ENCODE results near the gene C16orf87. TPM values are rescaled to one million over a fixed set of nuclear protein-coding genes. Genes with fewer than 3 reads are reported as not detected.

C16orf87 gene
- polyA plus RNA-seq, 2 of the 4 experiments (the other 2 are of a cell fraction) = 10.8 to 17.1 TPM

DNA sequence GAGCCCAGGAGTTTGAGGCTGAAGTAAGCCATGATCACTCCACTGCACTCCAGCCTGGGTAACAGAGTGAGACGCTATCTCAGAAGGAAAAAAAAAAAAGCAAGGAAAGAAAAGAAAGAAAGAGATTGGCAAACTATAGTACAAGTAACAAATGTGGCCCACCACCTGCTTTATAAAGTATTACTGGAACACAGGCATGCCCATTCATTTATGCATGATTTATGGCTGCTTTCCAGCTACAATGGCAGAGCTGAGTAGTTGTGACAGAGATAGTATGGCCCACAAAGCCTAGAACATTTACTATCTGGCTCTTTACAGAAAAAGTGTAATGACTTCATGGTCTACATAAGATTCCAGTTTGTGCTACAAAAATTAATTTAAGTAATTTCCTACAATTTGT is 23.6 kb downstream of the C16orf87 start:
- Histone ChIP-seq H3K4me3 (no peak overlapping the region), H3K4me2 (no peak overlapping the region), H3K4me1 (peaks cover 19% of the 10 kb centered on the region), H3K27ac (no peak overlapping the region), H3K9me3 (no peaks in the 10 kb centered on the region)
- ChIA-PET POLR2A (interaction anchor here (1.4 kb wide), 1 partner anchor 18 kb away, joined by 3 read pairs; no protein-coding TSS in a partner anchor), CTCF (interaction anchor here (0.7 to 1.1 kb wide), 4 partner anchors 103 to 178 kb away, joined by 3 to 4 read pairs (median 4); no protein-coding TSS in a partner anchor)
- FAIRE-seq = no peak
- no peak for ATAC-seq
- no peak for TF ChIP-seq EHF (CRISPR knock-in tag; IDR thresholded peaks at IDR 0.05)
- TF ChIP-seq ESRRA (IDR thresholded peaks at IDR 0.05; ENCODE audit: borderline replicate concordance, low read length) = no peak
- TF ChIP-seq CBX8 (IDR thresholded peaks at IDR 0.05) = no peak
- no peak for TF ChIP-seq NPAS2 (CRISPR knock-in tag; IDR thresholded peaks at IDR 0.05; ENCODE audit: borderline replicate concordance)
- DNase-seq (ENCODE audit: low read depth in 1 of 2, low spot score in 1 of 2) = no peak
- 100% methylated on average over 1 of the region's 1 CpG for WGBS (ENCODE audit: missing lambda C conversion rate)

DNA sequence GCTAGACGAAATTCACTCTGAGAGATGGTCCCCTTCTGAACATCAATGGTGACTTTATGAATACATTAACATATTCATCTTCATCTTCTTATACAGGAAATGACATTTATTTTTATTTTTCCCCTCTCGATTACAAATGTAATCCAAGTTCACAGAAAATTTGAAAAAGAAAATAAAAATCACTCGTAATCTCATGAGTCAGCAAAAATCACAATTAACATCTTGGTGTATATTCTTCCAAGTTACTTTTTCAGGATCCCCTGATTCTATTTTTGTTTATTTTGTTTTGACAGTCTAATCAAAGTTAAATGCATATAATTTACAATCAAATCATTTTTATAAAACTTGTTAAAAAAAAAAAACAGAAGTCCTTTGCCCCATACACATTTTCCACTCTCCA is 27.6 kb downstream of the C16orf87 start:
- Histone ChIP-seq H3K9me3 (no peaks in the 10 kb centered on the region), H3K4me1 (no peaks in the 10 kb centered on the region), H3K27ac (no peak overlapping the region), H3K4me2 (no peak overlapping the region), H3K4me3 (no peak overlapping the region)
- ChIA-PET POLR2A (no interaction called here), CTCF (no interaction called here)
- 70% methylated on average over 3 of the region's 3 CpGs for WGBS (ENCODE audit: missing lambda C conversion rate)
- FAIRE-seq = no peak
- ATAC-seq = no peak
- no peak for DNase-seq (ENCODE audit: low read depth in 1 of 2, low spot score in 1 of 2)
- TF ChIP-seq MAFK (IDR thresholded peaks at IDR 0.05; ENCODE audit: partially characterized antibody) = peak; percentile 99
- TF ChIP-seq NFE2L2 (conservative IDR thresholded peaks at IDR 0.05; ENCODE audit: low read length) = no peak

DNA sequence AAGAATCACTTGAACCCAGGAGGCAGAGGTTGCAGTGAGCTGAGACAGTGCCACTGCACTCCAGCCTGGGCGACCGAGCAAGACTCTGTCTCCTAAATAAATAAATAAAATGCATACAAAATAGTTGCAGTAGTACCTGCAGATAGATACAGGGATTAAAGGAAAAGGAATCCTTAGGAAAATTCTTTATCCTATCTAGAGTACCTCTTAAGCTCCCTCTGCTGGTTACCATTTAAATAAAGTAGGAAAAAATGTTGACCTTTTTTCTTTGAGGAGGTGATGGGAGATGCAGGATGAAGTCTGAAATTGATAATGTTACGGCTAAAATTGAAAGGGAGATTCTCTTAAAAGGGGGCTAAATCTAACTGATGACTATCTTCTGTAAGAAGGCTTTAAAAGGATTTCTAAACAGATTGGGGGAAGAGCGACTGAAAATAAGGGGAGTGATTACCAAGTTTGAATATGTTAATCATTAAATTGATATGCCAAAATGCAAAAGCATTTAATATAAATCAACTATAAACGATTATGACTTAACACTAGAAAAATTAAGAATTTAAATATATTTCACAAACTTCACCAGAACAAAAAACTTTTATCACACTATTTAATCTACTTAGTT is 29.4 kb downstream of the C16orf87 start:
- CTCF ChIA-PET = interaction anchor here (0.6 to 4.8 kb wide), 17 partner anchors 10 to 172 kb away, joined by 3 to 31 read pairs (median 4); no protein-coding TSS in a partner anchor
- peak; percentile 39 for FAIRE-seq
- Histone ChIP-seq H3K4me1 (no peaks in the 10 kb centered on the region), H3K9me3 (no peaks in the 10 kb centered on the region), H3K4me2 (no peak overlapping the region), H3K27ac (no peak overlapping the region), H3K4me3 (no peak overlapping the region)
- 62% methylated on average over 5 of the region's 5 CpGs for WGBS (ENCODE audit: missing lambda C conversion rate)
- POLR2A ChIA-PET = interaction anchor here (1.1 to 2.2 kb wide), 2 partner anchors 12 to 30 kb away, joined by 3 to 13 read pairs; no protein-coding TSS in a partner anchor
- peak; percentile 72 to 73; a peak in 5 of 6 replicates for ATAC-seq
- TF ChIP-seq CHD2 (IDR thresholded peaks at IDR 0.05; ENCODE audit: low read length, partially characterized antibody) = no peak
- TF ChIP-seq JUN (IDR thresholded peaks at IDR 0.05) = no peak
- TF ChIP-seq, protein P1, sequence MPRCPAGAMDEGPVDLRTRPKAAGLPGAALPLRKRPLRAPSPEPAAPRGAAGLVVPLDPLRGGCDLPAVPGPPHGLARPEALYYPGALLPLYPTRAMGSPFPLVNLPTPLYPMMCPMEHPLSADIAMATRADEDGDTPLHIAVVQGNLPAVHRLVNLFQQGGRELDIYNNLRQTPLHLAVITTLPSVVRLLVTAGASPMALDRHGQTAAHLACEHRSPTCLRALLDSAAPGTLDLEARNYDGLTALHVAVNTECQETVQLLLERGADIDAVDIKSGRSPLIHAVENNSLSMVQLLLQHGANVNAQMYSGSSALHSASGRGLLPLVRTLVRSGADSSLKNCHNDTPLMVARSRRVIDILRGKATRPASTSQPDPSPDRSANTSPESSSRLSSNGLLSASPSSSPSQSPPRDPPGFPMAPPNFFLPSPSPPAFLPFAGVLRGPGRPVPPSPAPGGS (IDR thresholded peaks at IDR 0.05) = no peak
- TF ChIP-seq, protein P2, sequence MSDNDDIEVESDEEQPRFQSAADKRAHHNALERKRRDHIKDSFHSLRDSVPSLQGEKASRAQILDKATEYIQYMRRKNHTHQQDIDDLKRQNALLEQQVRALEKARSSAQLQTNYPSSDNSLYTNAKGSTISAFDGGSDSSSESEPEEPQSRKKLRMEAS (IDR thresholded peaks at IDR 0.05) = no peak
- TF ChIP-seq POLR2A (IDR thresholded peaks at IDR 0.05; ENCODE audit: low read length) = no peak
- TF ChIP-seq, protein P3, sequence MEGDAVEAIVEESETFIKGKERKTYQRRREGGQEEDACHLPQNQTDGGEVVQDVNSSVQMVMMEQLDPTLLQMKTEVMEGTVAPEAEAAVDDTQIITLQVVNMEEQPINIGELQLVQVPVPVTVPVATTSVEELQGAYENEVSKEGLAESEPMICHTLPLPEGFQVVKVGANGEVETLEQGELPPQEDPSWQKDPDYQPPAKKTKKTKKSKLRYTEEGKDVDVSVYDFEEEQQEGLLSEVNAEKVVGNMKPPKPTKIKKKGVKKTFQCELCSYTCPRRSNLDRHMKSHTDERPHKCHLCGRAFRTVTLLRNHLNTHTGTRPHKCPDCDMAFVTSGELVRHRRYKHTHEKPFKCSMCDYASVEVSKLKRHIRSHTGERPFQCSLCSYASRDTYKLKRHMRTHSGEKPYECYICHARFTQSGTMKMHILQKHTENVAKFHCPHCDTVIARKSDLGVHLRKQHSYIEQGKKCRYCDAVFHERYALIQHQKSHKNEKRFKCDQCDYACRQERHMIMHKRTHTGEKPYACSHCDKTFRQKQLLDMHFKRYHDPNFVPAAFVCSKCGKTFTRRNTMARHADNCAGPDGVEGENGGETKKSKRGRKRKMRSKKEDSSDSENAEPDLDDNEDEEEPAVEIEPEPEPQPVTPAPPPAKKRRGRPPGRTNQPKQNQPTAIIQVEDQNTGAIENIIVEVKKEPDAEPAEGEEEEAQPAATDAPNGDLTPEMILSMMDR (IDR thresholded peaks at IDR 0.05) = peak; percentile 55; the same call in 2 of the 3 replicates
- TF ChIP-seq ESRRA (IDR thresholded peaks at IDR 0.05; ENCODE audit: borderline replicate concordance, low read length) = no peak
- TF ChIP-seq RAD21 (conservative IDR thresholded peaks at IDR 0.05 in 1 of 2, IDR thresholded peaks at IDR 0.05 in 1 of 2) = peak; percentile 41 to 43; a peak in 4 of 5 replicates
- TF ChIP-seq SMC3 (IDR thresholded peaks at IDR 0.05) = peak; percentile 55
- DNase-seq (ENCODE audit: low read depth in 1 of 2, low spot score in 1 of 2) = peak; percentile 37 to 38

DNA sequence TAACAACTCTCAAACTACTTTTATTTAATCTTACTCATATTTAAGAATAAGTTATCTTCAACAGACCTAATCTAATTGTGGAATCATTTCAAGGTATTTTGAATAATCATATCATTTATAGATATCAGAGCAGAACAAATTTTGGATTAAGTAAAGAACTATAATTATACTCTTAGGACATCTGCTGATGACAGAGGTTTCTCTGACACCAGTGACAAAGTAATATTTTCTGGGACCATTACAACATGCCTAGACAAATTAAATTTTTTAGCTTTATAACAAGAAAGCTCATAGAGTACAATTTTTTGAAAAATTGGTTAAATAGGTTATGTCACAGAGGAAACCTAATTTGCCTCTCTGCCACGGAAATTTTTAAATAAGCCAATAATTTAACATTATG is 30.5 kb downstream of the C16orf87 start:
- ATAC-seq (no peak), FAIRE-seq (no peak), DNase-seq (ENCODE audit: low read depth in 1 of 2, low spot score in 1 of 2) (no peak)
- 86% methylated on average over 1 of the region's 1 CpG for WGBS (ENCODE audit: missing lambda C conversion rate)
- ChIA-PET POLR2A (interaction anchor here (0.6 to 2.2 kb wide), 2 partner anchors 11 to 38 kb away, joined by 5 to 13 read pairs; no protein-coding TSS in a partner anchor), CTCF (interaction anchor here (0.5 to 4.8 kb wide), 13 partner anchors 9 to 171 kb away, joined by 3 to 31 read pairs (median 4); no protein-coding TSS in a partner anchor)
- Histone ChIP-seq H3K4me2 (no peak overlapping the region), H3K9me3 (no peaks in the 10 kb centered on the region; the same call in 2 of the 3 replicates), H3K27ac (no peak overlapping the region), H3K4me1 (no peaks in the 10 kb centered on the region), H3K4me3 (no peak overlapping the region)
- TF ChIP-seq GATA3 (IDR thresholded peaks at IDR 0.05; ENCODE audit: borderline replicate concordance) (no peak), KDM1A (IDR thresholded peaks at IDR 0.05; ENCODE audit: low read depth) (no peak)
